HG02840 (cell line): ENCODE data around the gene VSTM4.

Experiments used
- ATAC-seq: cut with Tn5 transposase; IDR thresholded peaks from one replicate; pipeline ENCODE4 v1.9.1; 2021; ENCODE audit warnings: mild to moderate bottlenecking, moderate library complexity, moderate number of reproducible peaks; ENCODE audit not compliant: unreplicated experiment, low FRiP score

VSTM4 gene

DNA sequence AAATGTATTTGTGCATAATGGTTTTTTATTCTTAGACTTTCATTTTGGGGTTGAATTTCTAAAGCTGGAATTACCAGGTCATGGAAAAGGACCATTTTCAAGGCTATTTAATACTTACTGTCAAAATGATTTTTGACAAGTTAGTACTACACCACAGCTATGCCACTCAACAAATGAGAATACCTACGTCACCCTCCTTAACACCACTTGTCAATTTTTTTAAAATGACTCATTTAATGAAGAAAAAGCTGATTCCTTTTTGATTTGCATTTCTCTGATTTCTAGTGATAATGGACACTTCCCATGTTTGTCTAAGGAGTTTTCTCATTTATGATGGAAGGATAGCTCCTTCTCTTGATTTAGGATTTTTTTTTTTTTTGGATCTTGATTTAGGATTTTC lies 63.3 kb downstream of the VSTM4 start:
- ATAC-seq = no peak

DNA sequence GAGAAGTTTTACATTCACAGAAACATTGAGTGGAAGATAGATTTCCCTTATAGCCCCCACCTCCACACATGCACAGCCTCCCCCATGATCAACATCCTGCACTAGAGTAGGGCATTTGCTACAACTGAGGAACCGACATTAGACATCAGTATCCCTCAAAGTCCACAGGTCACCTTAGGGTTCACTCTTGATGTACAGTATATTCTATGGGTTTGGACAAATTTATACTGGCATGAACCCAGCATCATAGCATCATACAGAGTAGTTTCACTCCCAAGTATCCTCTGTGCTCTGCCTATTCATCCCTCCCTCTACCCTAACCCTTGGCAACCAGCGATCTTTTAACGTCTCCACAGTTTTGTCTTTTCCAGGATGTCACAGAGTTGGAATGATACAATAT lies 64.4 kb downstream of the VSTM4 start:
- no peak for ATAC-seq

DNA sequence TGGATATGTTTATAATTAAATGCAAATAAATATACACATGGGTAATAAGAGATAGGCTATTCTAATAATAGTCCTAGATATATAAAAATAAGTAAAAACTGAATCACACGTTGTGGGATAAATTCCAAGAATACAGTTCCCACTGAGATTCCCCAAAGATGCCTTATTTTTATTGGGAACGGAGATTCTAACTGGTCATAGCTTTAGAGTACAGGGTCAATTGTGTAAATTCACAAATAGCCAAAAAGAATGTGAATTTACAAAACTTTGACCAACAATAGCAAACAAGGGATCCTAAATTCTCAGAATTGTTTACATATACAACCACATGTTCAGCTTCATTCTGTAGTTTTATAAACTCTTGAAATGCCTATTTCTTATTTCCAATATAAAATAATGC lies 65.0 kb downstream of the VSTM4 start:
- no peak for ATAC-seq

DNA sequence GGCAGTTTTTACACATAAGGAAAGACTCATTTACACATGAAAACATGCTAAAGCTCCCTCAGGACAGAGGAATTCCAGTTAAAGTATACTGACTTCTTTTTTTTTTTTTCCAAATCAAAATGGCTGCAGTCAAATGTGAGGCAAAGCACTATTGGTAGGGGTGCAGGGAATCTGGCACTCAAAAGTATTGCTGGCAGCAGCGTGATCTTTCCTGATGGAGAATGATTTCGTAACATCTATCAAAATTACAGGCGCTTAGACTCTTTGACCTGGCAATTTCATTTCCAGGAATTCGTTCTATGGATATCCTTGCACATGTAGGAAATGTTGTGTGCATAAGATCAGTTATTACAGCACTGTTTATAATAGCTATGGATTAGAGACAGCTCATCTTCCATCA lies 65.7 kb downstream of the VSTM4 start:
- no peak for ATAC-seq

DNA sequence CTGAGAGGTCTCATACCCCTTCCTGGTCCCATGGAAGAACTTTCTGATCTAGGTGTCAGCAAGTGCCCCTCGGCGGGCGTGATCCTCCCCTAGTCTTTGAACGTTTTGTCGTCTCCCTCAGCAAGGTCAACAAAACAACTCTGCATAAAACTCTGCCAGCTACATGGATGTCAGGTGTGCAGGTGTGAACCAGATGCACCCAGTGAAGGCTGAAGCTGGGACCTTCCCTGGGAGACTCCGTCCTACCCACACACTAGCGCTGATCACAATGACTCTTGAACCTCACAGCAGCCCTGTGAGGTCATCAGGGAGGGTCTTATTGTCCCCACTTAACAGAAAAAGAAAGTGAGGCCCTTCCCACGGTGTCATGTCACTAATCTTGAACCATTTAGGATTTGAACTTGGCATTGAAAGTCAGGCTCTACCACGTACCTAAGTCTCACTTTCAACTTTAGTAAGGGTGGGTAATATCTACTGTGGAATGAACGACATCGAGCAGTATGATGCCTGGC lies 68.1 kb downstream of the VSTM4 start:
- no peak for ATAC-seq

DNA sequence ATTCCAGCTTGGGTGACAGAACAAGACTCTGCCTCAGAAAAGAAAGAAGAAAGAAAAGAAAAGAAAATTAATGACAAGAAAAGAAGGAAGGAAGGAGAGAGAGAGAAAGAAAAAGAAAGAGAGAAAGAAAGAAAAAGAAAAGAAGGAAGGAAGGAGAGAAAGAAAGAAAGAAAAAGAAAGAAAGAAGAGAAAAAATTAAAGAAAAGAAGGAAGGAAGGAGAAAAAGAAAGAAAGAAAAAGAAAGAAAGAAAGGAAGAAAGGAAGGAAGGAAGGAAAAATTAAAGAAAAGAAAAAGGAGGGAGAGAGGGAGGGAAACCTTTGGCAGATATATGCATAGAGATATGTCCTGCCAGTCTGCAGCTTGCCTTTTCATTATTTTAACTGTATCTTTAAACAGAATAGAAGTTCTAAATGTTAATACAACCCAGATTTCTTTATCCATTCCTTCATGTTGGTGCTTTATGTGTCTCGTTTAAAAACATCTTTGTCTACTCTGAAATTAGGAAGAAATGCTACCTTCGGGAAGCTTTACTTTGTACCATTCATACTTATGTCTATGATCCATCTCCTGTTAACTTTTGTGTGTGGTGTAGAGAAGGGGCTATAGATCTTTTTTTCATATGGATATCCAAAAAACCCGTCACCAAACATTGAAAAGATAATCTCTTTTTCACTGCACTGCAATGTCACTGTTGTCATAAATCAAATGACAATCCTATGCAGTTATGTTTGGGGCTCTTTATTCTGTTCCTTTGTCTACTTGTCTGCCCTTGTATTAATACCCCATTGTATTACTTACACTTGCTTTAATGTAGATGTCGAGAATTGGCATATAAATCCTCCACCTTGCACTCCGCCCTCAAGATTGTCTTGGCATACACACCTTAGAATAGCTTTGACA lies 70.8 kb downstream of the VSTM4 start:
- ATAC-seq = no peak

DNA sequence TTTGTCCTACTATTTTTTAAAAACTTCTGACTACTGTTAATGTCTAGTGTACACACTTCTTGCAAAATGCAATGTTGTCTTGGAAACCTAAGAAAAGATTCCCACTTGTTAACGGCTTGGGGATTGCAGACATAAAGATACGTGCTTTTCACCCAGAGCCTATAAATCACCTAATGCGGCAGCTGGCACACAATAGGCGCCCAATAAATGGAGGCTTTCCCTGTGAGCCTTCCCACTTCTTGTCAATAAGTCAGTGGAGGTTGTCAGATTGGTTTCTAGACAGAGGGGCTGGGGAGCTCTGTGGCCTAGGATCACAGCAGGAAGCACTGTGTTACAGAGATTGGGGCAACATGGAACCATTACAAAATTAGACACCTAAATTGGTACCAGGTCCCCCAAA lies 74.7 kb downstream of the VSTM4 start:
- no peak for ATAC-seq

DNA sequence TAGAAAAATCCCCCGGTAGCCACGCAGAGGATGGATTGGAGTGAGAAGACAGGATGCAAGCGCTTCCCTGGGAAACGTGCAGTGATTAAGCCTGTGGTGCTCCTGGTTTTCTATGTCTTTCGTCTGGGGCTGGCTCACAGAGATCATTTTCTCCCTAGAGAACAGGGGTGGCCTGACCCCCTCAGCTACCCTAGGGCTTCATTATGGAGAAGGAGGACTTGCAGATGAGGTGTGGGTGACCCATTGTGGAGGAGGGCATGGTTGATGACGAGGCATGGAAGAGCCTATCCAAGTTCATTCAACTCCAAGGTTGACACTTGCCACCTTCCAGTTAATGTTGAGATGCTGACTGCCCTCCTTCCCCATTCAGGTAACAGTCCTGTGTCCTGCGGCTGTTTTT lies 75.9 kb downstream of the VSTM4 start:
- ATAC-seq = no peak

DNA sequence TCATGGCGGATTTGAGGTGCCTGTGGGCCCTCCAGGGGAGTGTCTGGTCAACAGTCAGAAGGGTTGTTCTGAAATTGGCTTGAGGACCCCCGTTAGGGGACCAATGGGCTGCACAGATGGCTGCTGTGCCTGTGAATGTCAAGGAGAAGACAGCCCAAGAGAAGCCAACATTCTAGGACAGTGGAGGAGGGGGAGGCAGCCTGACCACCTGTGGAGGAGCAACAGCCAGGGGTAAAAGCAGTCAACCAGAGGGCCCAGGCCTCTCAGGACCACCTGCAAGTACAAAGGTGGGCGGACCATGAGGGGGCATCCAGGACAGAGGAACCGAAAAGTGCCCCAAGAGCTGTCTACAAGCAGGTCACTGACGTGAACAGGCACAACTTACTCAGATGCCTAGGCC lies 76.6 kb downstream of the VSTM4 start:
- no peak for ATAC-seq

DNA sequence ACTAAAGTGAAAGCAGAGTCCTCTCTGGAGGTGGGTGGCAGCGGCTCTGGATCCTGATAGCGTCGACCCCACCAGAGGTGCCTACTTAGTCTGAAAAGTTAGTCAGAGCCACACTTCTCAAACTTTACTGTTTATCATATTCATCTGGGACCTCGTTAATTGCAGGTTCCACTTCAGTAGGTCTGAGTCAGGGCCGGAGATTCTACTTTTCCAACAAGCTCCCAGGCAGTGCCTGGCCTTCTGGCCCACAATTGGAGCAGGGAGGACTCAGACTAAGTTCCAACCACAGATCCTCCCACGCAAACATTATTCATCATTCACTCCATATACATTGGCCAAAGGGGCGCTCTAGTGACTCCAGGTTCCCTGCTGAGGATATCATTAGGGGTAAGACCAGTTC lies 78.1 kb downstream of the VSTM4 start:
- no peak for ATAC-seq

DNA sequence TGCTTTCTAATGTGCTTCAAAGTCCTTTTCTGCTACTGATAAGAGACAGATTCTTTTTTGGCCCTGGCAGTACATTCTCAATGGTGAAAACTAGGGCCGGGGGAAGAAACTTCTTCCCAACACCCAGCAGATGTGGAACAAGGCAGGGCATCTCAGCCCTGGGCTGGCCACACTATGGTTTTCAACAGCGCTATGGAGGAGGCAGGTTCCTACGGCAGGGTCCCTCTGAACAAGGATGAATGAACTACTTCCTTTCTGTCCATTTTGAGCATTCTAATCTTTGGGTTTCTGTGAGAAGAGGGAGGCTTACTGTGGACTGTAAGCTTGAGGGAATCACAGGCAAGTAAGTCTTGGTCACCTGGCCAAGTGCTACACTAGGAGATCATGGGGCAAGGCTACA lies 78.7 kb downstream of the VSTM4 start:
- no peak for ATAC-seq

DNA sequence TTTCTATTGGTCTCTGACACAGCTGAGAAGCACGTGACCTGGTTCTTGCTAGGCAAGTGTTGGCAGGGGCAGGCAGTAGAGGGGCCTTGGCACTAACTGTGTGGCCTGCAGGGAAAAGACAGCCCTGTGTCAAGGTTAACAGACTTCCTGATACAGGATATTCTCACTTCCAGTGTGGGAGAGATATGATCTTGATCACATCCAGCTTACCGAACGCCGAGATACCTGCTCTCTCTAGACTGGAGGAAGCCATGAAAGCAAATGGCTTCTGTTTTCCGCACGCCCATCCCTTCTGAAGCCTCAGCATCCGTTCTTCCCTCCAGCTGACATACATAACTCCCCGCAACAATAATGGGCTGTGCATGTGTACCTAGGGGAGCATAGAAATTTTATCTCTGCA lies 79.4 kb downstream of the VSTM4 start:
- no peak for ATAC-seq

DNA sequence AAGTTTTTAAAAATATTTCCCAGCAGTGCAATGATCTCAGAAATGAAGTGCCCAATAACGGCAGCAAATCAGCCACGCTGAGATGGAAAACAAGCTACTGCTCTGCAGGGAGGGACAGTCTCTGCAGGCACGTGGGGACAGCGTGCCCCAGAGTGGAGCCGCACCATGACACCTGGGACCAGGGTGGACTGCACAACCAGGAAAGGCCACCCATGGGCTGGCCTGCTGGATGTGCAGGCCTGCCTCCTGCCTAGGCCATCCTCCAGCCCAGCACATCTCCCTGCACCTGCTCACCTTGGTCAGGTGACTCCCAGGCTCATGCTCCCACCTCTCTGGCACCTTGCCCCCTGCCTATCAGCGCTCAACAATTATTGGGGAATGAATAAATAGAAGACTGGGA lies 80.4 kb downstream of the VSTM4 start:
- no peak for ATAC-seq

DNA sequence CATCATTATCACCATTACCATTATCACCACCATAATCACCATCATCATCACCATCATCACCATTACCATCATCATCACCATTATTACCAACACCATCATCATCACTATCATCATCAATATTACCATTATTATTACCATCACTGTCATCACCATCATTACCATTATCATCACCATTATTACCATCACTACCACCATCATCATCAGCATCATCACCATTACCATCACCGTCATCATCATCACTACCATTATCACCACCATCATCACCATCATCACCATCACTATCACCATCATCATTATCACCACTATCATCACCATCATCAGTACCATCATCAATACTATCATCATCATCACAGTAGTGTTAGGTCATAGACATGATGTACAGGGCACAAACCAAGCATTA lies 81.4 kb downstream of the VSTM4 start:
- no peak for ATAC-seq

DNA sequence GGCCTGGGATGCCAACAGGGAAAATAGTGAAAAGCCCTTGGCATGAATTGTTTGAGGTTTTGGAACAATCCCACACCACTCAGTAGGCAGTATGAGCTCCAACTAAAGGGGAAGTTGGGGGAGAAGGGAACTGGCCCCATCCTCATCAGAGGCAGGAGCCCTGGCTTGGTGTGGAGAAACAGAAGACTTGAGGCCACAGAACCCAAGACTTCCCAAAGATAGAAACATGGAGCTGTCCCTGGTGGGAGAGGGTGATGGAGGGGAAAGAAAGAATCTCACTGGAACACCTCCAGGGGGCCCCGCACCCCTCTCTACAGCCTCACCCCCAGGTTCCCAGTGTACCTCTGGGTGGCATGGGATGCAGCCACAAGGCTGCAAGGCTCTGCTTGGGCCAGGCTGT lies 85.7 kb downstream of the VSTM4 start:
- ATAC-seq = no peak

DNA sequence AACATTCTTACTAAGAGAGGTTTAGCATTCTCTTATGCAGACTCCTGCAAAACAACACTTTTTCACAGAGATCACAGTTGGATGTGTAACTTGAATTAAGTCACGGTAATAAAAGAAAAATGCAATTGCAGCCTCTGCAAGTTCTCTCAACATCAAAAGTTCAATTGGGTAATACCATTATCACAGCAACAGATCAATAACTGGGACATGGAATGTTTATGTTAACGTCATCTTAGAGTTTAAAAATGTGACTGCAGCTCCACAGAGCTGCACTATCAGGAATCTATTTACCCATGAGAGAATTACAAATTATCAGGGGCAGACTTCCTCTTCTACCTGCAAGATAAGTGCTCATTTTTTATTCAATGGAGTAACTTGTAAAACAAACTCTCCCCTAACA lies 86.7 kb downstream of the VSTM4 start:
- no peak for ATAC-seq

DNA sequence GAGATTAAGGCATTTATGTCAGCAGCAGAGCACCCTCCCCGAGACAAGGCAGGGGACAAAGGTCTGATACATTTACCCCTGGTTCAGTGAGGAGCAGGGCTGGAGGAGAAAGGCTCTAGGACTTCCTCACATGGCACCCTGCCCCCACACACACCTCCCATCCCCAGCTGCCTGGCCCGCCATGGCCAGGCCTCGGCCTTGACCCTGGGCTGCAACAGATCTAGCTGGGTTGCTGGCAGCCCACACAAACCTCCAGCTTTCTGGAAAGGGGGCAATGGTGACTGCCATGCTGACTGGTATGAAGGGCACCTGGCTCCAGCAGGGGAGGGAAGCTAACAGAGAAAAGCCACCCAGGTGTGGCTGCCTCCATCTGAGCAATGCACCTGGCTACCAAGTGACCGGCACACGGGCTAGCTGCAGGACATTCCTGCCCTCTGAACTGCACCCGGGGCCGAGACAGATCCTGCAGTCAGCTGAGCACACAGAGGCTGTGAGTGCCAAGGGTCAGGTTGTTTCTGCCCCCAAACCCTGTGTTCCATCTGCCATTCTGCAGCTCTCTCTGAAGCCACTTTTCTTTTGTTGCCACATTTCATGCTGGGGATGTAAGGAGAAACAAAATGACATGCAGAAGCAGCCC lies 89.9 kb downstream of the VSTM4 start:
- ATAC-seq = no peak

DNA sequence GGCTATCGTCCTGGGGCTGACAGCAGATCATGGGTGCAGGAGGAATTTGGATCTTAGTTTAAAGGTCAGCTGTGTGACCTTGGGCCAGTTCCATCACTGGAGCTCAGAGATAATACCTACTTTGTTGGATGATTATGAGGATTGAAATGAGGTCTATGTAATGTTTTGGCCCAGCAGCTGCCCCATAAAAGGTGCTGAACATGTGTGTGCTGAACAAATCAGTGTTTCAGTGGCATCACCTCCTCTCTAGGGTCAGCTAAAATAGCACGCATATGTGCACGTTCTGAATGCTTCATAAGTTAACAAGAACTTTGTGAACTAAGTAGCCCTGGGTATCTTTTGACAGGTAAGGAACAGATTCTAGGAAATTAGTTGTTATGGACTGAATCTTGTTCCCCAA lies 90.8 kb downstream of the VSTM4 start:
- no peak for ATAC-seq

DNA sequence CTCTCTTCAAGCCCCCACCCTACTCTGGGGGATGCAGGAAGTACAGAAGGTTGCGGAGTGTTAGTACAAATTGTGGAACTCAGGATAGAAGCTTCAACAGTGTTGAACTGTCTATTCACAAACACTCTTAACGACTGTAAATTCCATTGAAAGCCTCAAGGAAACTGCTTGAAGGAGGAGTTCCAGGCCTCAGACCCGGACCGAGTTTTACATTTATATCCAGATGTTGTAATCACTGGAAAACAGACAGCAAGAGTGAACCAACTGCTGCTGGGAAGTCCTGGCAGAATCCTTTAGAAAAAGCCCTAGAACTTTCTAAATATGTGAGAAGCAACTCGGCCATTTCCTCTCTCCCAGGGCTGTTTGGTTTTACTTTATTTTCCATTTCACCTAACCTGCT lies 91.6 kb downstream of the VSTM4 start:
- no peak for ATAC-seq

DNA sequence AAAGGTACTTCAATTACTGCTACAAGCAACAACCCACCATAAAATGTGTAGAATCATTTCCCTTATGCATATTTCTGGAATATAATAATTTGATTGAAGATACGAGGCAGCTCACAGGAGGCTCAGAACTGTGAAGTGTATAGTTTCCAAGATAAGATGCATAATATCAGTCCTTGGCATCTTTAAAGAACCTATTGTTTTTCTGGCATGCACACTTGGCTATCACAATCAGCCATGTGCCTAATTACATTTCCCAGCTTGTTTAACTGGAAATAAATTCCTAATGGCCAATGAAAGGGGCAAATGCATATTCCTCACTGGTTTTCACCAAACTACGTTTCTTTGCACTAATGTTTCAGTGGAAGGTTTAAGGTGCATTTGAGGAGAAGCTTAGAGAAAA lies 92.3 kb downstream of the VSTM4 start:
- no peak for ATAC-seq

DNA sequence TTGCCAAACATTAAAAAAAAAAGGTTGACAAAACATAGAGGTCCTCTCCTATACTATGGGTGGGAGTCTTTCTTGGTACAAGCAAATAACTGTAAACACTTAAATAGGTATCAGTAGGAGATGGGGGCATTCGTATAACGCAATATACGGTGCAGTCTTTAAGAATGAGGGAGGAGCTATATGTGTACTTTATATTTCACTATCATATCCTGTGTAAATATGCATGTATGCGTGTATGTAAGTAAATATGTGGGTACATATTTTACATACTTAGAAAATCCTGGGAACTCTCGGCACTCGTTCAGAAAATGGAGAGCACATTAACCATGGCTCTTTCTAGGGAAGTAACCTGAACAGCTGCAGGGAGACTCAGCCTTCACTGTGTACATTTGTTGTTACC lies 93.6 kb downstream of the VSTM4 start:
- ATAC-seq = no peak

DNA sequence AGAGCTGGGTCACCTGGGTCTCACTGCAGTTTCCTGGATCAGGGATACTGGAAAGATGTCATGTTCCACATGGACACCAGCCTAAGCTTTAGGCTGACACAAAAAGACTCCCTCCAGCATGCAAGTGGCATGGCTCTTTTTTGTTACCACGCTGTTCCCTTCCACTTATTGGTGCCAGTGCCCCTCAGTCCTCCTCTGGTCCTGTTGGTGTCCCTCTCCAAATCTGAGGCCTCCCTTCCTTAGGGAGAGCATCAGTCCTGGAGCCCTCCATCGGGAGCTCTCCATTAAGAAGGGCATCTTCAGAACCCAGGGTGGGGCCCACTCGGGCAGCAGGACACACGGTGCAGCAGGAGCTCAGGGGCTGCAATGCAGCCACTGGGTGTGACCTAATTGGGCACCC lies 99.6 kb downstream of the VSTM4 start:
- no peak for ATAC-seq
